GM19452 (cell line): ENCODE results near the gene DNAH17.

ENCODE experiments used
- ATAC-seq: cut with Tn5 transposase; IDR thresholded peaks from one replicate; pipeline ENCODE4 v1.9.1; 2021; ENCODE audit not compliant: unreplicated experiment

DNAH17 gene

GRCh38 chr17:78418326-78419026, 158.7 kb downstream of the DNAH17 start:
- no peak for ATAC-seq

- no peak for ATAC-seq
These were observed 159.7 kb downstream of the DNAH17 start for GRCh38 chr17:78417531-78417909.

GRCh38 chr17:78416791-78417530, 160.2 kb downstream of the DNAH17 start:
- no peak for ATAC-seq

GRCh38 chr17:78415821-78416711, 161.1 kb downstream of the DNAH17 start:
- ATAC-seq = no peak

- ATAC-seq = no peak
These were observed 162.7 kb downstream of the DNAH17 start for GRCh38 chr17:78414178-78415162.

- no peak for ATAC-seq
These were observed 164.8 kb downstream of the DNAH17 start for GRCh38 chr17:78412403-78412802.

- no peak for ATAC-seq
These were observed 165.8 kb downstream of the DNAH17 start for GRCh38 chr17:78411241-78411857.

- no peak for ATAC-seq
These were observed 167.8 kb downstream of the DNAH17 start for GRCh38 chr17:78409191-78409928.

- no peak for ATAC-seq
These were observed 168.6 kb downstream of the DNAH17 start for GRCh38 chr17:78408476-78409050.

- no peak for ATAC-seq
These were observed 169.7 kb downstream of the DNAH17 start for GRCh38 chr17:78407387-78408000.

GRCh38 chr17:78406920-78407319, 170.3 kb downstream of the DNAH17 start:
- ATAC-seq = no peak

- no peak for ATAC-seq
These were observed 170.8 kb downstream of the DNAH17 start for GRCh38 chr17:78406396-78406795.

GRCh38 chr17:78403822-78404221, 173.4 kb downstream of the DNAH17 start:
- ATAC-seq = no peak

- no peak for ATAC-seq
These were observed 175.3 kb downstream of the DNAH17 start for GRCh38 chr17:78401891-78402290.

GRCh38 chr17:78401246-78401645, 175.9 kb downstream of the DNAH17 start:
- ATAC-seq = no peak

- no peak for ATAC-seq
These were observed 176.5 kb downstream of the DNAH17 start for GRCh38 chr17:78400581-78401240.

- ATAC-seq = no peak
These were observed 177.5 kb downstream of the DNAH17 start for GRCh38 chr17:78399693-78400144.
